Sigmoid colon (tissue), 7 donors: ENCODE data around the gene DNAAF5. TPM values are rescaled to one million over a fixed set of nuclear protein-coding genes. Genes with fewer than 3 reads are reported as not detected.

Source experiments
- DNase-seq: peaks from one replicate; pipeline ENCODE4 v3.0.0-alpha.2; 2019
- H3K27ac ChIP-seq, 4 donors: fragments of 200-600 bp; sonication (generic); one replicate each; pipeline ENCODE4 v1.5.1; 2016 to 2019; ENCODE audit warnings: mild to moderate bottlenecking in 1 of 4
- H3K27me3 ChIP-seq, 3 donors: fragments of 200-600 bp; sonication (generic); one replicate each; pipeline ENCODE4 v1.5.1; 2019; ENCODE audit warnings: mild to moderate bottlenecking in 1 of 3
- H3K36me3 ChIP-seq, 4 donors: fragments of 200-600 bp; sonication (generic); one replicate each; pipeline ENCODE4 v1.5.1; 2016 to 2019
- H3K4me1 ChIP-seq, 4 donors: fragments of 200-600 bp; sonication (generic); one replicate each; pipeline ENCODE4 v1.5.1; 2017 to 2019
- H3K4me3 ChIP-seq, 4 donors: fragments of 200-600 bp; sonication (generic); one replicate each; pipeline ENCODE4 v1.5.1; 2017 to 2019; ENCODE audit warnings: mild to moderate bottlenecking in 2 of 4, moderate library complexity in 1 of 4
- H3K9me3 ChIP-seq, 4 donors: fragments of 200-600 bp in 3 of 4; sonication (generic) in 3 of 4; one replicate each; pipeline versions ENCODE4 v1.5.1 to v1.6.1; 2013 to 2019
- CTCF ChIP-seq, 4 experiments: fragments of 450-650 bp in 3 of 4; fragments of 200-600 bp in 1 of 4; IDR thresholded peaks; one replicate each; pipeline ENCODE4 v1.5.1; 2016 to 2019; ENCODE audit warnings: antibody characterized with exemption in 4 of 4, mild to moderate bottlenecking in 3 of 4, moderate library complexity in 2 of 4
- EP300 ChIP-seq, 4 donors: sonication (generic); formaldehyde crosslinking; IDR thresholded peaks; one replicate each; pipeline ENCODE4 v1.6.1; 2017; ENCODE audit warnings: antibody characterized with exemption in 4 of 4
- POLR2A ChIP-seq, 2 donors: fragments of 450-650 bp; IDR thresholded peaks; one replicate each; pipeline ENCODE4 v1.6.1; 2016; ENCODE audit warnings: antibody characterized with exemption in 2 of 2, mild to moderate bottlenecking in 2 of 2, moderate library complexity in 2 of 2
- POLR2AphosphoS5 ChIP-seq, 4 donors: sonication (generic); formaldehyde crosslinking; IDR thresholded peaks; one replicate each; pipeline ENCODE4 v1.6.1; 2017; ENCODE audit warnings: antibody characterized with exemption in 4 of 4
- WGBS, 2 donors: extraction: QIAGEN DNeasy Blood & Tissue Kit; methylation state at CpG; one replicate each; pipeline ENCODE4 v1.1.7; 2013; 5-methylcytosine and 5-hydroxymethylcytosine counted together
- intact Hi-C: fragments of 100-400 bp; cut with DNase I; formaldehyde crosslinking; loops from one replicate; pipeline ENCODE4 v1.15.1; 2023
- polyA plus RNA-seq, 3 donors: library from polyadenylated mRNA; stranded (reverse); fragments of 200-250 nt; gene quantifications; one replicate each; pipeline ENCODE4 v1.2.3, GENCODE V29; 2013
- total RNA-seq, 4 donors: library from RNA; depleted of rRNA; stranded (reverse); fragments of >200 nt; gene quantifications; one replicate each; pipeline ENCODE4 v1.1.0, GENCODE V29; 2016
- donor health status: healthy with polysubstance abuse.
- donor health status: Bipolar disorder and iron deficiency.
- donor health status: healthy.

Gene DNAAF5
- total and polyA plus RNA-seq, 7 donors = 7.8 to 25.4 (median 14.5) TPM

GRCh38 chr7:690478-691360 is 35.8 kb upstream of the DNAAF5 start:
- Histone ChIP-seq H3K36me3 (no peaks in the 10 kb centered on the region), H3K27me3 (no peaks in the 10 kb centered on the region), H3K9me3 (peaks cover 0 to 14% (median 6%) of the 10 kb centered on the region in 4 donors), H3K27ac (no peak overlapping the region), H3K4me1 (no peaks in the 10 kb centered on the region), H3K4me3 (no peak overlapping the region)
- intact Hi-C loops = no loop called here
- peak; percentile 54 for DNase-seq
- TF ChIP-seq POLR2A (IDR thresholded peaks at IDR 0.05) = no peak
- no peak for TF ChIP-seq CTCF (IDR thresholded peaks at IDR 0.05)
- no peak for TF ChIP-seq EP300 (IDR thresholded peaks at IDR 0.05)
- TF ChIP-seq POLR2AphosphoS5 (IDR thresholded peaks at IDR 0.05) = no peak
- WGBS, 2 donors = 94 to 96% methylated on average over 27 of the region's 27 CpGs

- no peak overlapping the region for H3K4me3 ChIP-seq
- DNase-seq = peak; percentile 54
- no peaks in the 10 kb centered on the region for H3K4me1 ChIP-seq
- H3K27ac ChIP-seq = no peak overlapping the region
- H3K9me3 ChIP-seq = peaks cover 0 to 12% (median 4%) of the 10 kb centered on the region in 4 donors
- H3K36me3 ChIP-seq = no peaks in the 10 kb centered on the region
- intact Hi-C loops = no loop called here
- 96 to 97% methylated on average over 25 of the region's 25 CpGs for WGBS, 2 donors
- no peak for TF ChIP-seq EP300 (IDR thresholded peaks at IDR 0.05)
- TF ChIP-seq CTCF (IDR thresholded peaks at IDR 0.05) = no peak
- no peak for TF ChIP-seq POLR2AphosphoS5 (IDR thresholded peaks at IDR 0.05)
- no peak for TF ChIP-seq POLR2A (IDR thresholded peaks at IDR 0.05)
- H3K27me3 ChIP-seq = no peaks in the 10 kb centered on the region
Observed at GRCh38 chr7:691361-692045, 35.0 kb upstream of the DNAAF5 start.

- intact Hi-C loops = no loop called here
- Histone ChIP-seq H3K4me1 (no peaks in the 10 kb centered on the region), H3K27ac (no peak overlapping the region), H3K4me3 (no peak overlapping the region), H3K9me3 (peaks cover 0 to 8% (median 4%) of the 10 kb centered on the region in 4 donors), H3K27me3 (no peaks in the 10 kb centered on the region), H3K36me3 (no peaks in the 10 kb centered on the region)
- WGBS, 2 donors = 94 to 98% methylated on average over 22 of the region's 22 CpGs
- TF ChIP-seq POLR2A (IDR thresholded peaks at IDR 0.05) (no peak), CTCF (IDR thresholded peaks at IDR 0.05) (no peak)
- peak; percentile 42 for DNase-seq
Observed at GRCh38 chr7:693280-693679, 33.2 kb upstream of the DNAAF5 start.

GRCh38 chr7:696426-696811 is 30.1 kb upstream of the DNAAF5 start:
- no peak for TF ChIP-seq POLR2A (IDR thresholded peaks at IDR 0.05)
- no peak for TF ChIP-seq CTCF (IDR thresholded peaks at IDR 0.05)
- no peak for TF ChIP-seq EP300 (IDR thresholded peaks at IDR 0.05)
- TF ChIP-seq POLR2AphosphoS5 (IDR thresholded peaks at IDR 0.05) = no peak
- intact Hi-C loops = no loop called here
- DNase-seq = no peak
- Histone ChIP-seq H3K27ac (no peak overlapping the region), H3K27me3 (no peaks in the 10 kb centered on the region), H3K36me3 (no peaks in the 10 kb centered on the region), H3K9me3 (no peaks in the 10 kb centered on the region), H3K4me1 (no peaks in the 10 kb centered on the region), H3K4me3 (no peak overlapping the region)
- 96 to 97% methylated on average over 9 of the region's 9 CpGs for WGBS, 2 donors
